T-helper 2 cell treated with Interferon-gamma antibody and Interleukin-4, amounts not matched to agents 5 μg/mL and 100 μg/mL, for 36 hours (primary cell): ENCODE data around the gene SLC31A2.
"Not testable (repeated sequence)": the region's sequence is repeated elsewhere in the genome, so short reads cannot be mapped to it uniquely, and the experiment has no call there.

Experiments
- DNase-seq: peaks from one replicate; pipeline ENCODE4 v3.0.0; 2021; ENCODE audit warnings: low spot score
- H3K27ac Mint-ChIP-seq: one replicate; pipeline ENCODE4 v1.8.0; 2021; ENCODE audit warnings: mild to moderate bottlenecking, mixed read lengths
- H3K27me3 Mint-ChIP-seq: one replicate; pipeline ENCODE4 v1.8.0; 2021; ENCODE audit warnings: low read depth, mixed read lengths
- H3K36me3 Mint-ChIP-seq: one replicate; pipeline ENCODE4 v1.8.0; 2021; ENCODE audit warnings: low read depth, mixed read lengths
- H3K4me1 Mint-ChIP-seq: one replicate; pipeline ENCODE4 v1.8.0; 2021; ENCODE audit warnings: low read depth, mixed read lengths
- H3K4me3 Mint-ChIP-seq: one replicate; pipeline ENCODE4 v1.8.0; 2022; ENCODE audit warnings: mild to moderate bottlenecking, moderate library complexity, mixed read lengths
- H3K9me3 Mint-ChIP-seq: one replicate; pipeline ENCODE4 v1.8.0; 2021; ENCODE audit warnings: mixed read lengths

The SLC31A2 gene

DNA sequence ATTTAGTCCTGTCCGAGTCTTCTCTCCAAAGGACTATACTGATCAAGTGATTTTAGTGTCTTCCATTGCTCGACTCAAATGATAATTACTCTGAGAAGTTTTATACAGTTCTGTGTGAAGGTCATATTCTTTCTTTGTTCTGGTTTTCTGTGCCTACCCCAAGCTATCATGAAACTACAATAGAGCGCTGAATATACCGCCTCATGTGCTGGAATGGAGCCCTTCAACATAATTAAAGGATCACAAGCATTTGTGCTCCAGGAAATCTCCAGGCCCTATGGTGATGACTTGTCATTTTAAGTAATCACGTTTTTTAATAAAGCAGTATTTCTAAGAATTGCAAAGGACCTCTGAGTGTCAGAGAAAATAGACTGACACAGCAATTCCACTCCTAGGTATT, 10.9 kb upstream of the SLC31A2 start:
- Mint-ChIP-seq H3K4me3 (no peak overlapping the region), H3K27ac (no peak overlapping the region), H3K27me3 (peaks cover 14% of the 10 kb centered on the region), H3K4me1 (peaks cover 2% of the 10 kb centered on the region), H3K36me3 (no peaks in the 10 kb centered on the region), H3K9me3 (no peaks in the 10 kb centered on the region)
- no peak for DNase-seq

DNA sequence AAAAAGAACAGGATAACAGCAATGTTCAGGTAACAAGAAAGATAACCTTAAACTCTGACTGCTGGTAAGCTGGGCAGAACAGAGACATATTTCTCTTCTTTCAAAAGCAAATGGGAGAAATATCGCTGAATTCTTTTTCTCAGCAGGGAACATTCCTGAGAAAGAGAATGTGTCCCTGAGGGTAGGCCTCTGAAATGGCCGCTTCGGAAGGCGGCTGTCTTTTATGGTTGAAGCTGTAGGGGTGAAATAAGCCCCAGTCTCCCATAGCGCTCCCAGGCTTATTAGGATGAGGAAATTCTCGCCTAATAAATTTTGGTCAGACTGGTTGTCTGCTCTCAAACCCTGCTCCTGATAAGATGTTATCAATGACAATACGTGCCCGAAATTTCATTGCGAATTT, 9.9 kb upstream of the SLC31A2 start:
- not testable (repeated sequence) for H3K27ac Mint-ChIP-seq, DNase-seq
- H3K27me3 Mint-ChIP-seq = peaks cover 20% of the 10 kb centered on the region

DNA sequence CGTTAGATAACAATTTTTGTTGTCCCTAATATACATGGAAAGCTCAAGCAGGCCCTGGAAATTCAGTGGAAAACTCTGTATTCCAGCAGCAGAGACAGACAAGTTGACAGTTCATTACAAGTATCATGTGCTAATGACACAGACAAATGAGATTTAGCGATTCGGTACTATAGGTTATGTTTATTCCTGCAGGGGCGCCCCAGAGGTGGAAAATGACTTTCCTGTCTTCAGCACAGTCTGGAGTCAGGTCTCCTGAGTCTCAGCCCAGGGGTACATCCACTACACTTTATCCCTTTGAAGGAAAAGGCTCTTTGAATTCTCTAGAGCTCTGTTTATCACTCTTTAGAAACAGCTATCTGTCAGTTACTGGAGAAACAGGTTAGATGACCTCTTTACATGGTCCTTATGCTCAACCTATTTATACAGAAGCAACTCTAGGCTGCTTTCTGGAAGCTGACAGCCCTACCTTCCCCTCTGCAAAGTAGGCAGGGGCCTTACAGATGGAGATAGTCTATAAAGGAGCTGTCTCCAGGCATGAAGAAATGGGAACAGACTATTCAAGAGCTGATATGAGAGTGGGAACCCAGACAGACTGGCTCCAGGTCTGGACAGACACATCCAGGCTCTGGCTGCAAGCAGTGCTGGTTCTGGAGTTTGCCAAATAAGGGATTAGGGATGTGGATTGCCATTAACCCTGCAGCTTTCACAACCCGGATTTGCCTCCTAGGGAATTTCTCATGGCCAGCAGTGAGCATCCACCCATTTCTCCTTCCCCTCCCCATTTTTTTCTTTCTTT, 7.2 kb upstream of the SLC31A2 start:
- Mint-ChIP-seq H3K4me3 (no peak overlapping the region), H3K27me3 (peaks cover 31% of the 10 kb centered on the region), H3K36me3 (no peaks in the 10 kb centered on the region), H3K27ac (no peak overlapping the region), H3K9me3 (no peaks in the 10 kb centered on the region), H3K4me1 (peaks cover 2% of the 10 kb centered on the region)
- no peak for DNase-seq

More for the DNA sequence above, 9.9 kb upstream of the SLC31A2 start:
- H3K4me3 Mint-ChIP-seq, H3K9me3 Mint-ChIP-seq, H3K36me3 Mint-ChIP-seq, H3K4me1 Mint-ChIP-seq: not testable (repeated sequence)

DNA sequence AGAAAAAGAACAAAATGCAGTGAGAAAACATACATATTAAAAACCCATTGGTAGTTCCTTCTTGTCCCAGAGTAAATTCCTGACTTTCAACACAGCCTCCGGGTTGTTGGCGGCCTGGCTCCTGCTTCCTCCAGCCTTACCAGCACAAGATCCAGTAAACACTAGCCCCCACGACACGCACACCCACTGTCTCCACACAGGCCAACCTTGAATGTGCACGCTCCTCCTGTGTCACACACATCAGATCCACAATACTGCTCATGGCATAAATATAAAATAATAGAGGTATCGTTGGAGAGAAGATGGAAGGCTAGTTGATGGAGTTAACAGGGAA, 2.5 kb upstream of the SLC31A2 start:
- DNase-seq = no peak
- Mint-ChIP-seq H3K9me3 (no peaks in the 10 kb centered on the region), H3K4me1 (peaks cover 18% of the 10 kb centered on the region), H3K27me3 (peaks cover 24% of the 10 kb centered on the region), H3K4me3 (no peak overlapping the region), H3K27ac (no peak overlapping the region), H3K36me3 (no peaks in the 10 kb centered on the region)

DNA sequence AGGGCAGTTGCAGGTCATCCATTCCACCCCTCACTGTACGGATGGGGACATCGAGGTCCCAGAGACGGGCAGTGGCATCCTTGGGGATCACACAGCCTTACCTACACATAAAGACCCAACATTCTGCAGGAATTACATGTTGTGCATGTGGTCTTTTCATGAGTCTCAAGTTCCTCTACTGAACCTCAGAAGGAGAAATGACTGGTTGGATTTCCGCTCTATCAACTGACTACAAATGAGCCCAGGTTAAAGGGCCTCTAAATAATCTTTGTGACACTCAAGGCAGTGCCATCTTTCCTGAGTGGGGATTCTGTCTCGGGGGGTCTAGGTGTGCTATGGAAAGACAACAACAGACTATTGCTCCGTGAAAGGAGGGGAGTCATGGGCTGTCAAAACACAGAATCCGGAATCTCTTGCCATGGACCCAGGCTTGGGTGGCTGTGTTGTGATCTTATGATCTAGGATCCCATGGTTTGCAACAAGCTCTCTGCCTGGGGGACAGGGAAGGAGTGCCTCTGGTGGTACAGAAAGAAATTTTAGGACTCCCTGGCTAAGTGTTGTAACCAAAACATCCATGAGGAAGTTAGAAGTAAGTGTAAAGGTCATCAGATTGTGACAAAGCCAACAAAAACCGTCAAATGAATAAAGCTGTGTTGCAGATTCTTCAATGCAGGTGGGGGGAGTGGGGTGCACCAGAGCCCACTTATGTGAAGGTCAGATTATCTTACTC, 1.9 kb upstream of the SLC31A2 start:
- H3K9me3 Mint-ChIP-seq = no peaks in the 10 kb centered on the region
- H3K36me3 Mint-ChIP-seq = no peaks in the 10 kb centered on the region
- no peak overlapping the region for H3K27ac Mint-ChIP-seq
- H3K4me3 Mint-ChIP-seq = no peak overlapping the region
- peaks cover 19% of the 10 kb centered on the region for H3K27me3 Mint-ChIP-seq
- H3K4me1 Mint-ChIP-seq = peaks cover 18% of the 10 kb centered on the region
- DNase-seq = no peak

DNA sequence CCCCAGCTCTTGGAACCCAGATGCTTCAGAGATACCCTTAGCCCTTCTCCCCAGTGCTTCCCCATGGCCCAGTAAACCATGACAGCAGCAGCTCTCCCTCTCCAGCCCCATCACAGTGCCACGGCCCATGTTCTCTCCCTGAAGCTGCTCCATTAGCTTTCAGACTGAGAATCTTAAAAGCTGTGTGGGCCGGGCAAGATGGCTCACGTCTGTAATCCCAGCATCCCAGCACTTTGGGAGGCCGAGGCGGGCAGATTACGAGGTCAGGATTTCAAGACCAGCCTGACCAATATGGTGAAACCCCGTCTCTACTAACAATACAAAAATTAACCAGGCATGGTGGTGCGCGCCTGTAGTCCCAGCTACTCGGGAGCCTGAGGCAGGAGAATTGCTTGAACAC, 1.2 kb upstream of the SLC31A2 start:
- Mint-ChIP-seq H3K27me3 (peaks cover 19% of the 10 kb centered on the region), H3K4me1 (peaks cover 18% of the 10 kb centered on the region)
- H3K27ac Mint-ChIP-seq, H3K36me3 Mint-ChIP-seq, H3K4me3 Mint-ChIP-seq, DNase-seq, H3K9me3 Mint-ChIP-seq: not testable (repeated sequence)

DNA sequence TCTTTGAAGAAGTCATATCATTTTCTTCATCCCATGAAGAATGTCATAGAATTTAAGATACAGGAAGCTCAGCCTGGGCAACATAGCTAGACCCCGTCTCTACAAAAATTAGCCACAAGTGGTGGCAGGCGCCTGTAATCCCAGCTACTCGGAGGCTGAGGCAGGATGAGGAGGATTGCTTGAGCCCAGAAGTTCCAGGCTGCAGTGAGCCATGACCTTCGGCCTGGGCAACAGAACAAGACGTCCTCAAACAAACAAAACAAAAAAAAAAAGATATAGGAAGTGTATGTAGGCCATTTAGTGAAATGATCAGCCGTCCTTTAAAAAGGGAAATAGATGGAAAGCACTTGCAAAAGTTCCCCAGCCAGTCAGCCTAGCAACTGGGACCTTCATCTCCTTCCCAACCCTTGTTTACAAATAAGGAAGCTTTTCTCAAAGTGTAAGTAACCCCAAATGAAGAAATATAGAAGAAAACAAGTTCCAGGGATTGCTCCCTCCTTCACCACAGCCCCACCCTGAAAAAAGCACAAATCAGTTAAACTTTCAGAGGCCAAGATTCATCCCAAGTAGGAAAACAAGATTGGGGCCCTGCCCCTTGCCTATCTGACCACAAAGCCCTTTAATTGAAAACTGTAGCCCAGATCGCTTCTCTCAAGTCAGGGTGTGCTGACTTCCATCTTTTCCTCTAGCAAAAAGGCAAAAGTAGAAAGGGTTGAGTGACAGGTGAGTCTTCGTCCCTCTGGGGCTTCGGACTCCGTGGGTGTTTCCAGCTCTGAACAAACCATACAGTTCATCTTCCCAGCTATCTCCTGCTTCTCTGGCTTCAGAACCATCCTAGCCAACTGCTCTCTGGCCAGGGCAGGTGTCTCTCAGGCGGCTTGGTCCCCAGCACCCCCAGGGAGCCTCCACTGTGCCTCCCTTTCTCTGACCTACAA, 1.2 kb downstream of the SLC31A2 start:
- H3K36me3 Mint-ChIP-seq = peaks cover 2% of the 10 kb centered on the region
- H3K9me3 Mint-ChIP-seq = no peaks in the 10 kb centered on the region
- H3K4me1 Mint-ChIP-seq = peaks cover 34% of the 10 kb centered on the region
- peaks cover 5% of the 10 kb centered on the region for H3K27me3 Mint-ChIP-seq
- H3K27ac Mint-ChIP-seq = peak overlapping the region; percentile 17
- DNase-seq = no peak
- peak overlapping the region; percentile 79 for H3K4me3 Mint-ChIP-seq

DNA sequence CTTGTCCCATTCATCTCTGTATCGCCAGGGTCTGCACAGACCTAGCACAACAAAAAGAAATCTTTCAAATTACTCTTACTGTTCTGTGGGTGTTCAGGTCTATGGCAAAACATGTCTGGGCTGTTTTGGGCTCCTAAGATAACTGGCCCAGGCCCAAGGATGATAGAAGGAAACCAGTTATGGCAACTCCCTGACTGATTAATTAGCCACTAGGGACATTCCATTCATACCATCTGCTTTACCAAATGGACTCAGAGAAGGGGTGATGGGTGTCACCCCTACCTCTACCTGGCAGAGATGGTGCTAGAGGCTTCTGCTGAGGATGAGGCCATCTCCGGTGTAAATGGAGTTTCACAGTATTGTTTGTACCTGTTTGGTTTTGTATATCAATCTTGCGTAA, 1.9 kb downstream of the SLC31A2 start:
- H3K9me3 Mint-ChIP-seq = no peaks in the 10 kb centered on the region
- peaks cover 5% of the 10 kb centered on the region for H3K27me3 Mint-ChIP-seq
- DNase-seq = no peak
- H3K36me3 Mint-ChIP-seq = peaks cover 2% of the 10 kb centered on the region
- H3K27ac Mint-ChIP-seq = no peak overlapping the region
- peaks cover 37% of the 10 kb centered on the region for H3K4me1 Mint-ChIP-seq
- peak overlapping the region; percentile 79 for H3K4me3 Mint-ChIP-seq

DNA sequence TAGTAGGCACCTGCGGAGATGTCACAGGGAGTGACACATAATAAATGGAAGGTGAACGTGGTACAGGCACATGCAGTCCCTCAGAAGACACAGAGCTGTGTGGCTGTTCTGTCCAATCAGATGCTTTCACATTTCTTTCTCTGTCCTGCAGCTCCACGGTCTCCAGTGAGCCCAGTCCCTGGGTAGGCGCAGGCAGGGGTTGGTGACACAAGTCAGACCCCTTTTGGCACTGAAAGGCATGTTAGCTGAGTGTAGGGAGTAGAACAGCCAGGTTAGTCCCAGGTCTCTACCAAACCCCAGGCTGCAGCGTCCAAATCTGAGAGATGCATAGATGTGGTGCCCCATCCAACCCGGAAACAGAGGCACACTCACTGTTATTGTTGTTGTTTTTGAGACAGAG, 2.8 kb downstream of the SLC31A2 start:
- DNase-seq = no peak
- H3K36me3 Mint-ChIP-seq = peaks cover 5% of the 10 kb centered on the region
- H3K4me3 Mint-ChIP-seq = no peak overlapping the region
- H3K4me1 Mint-ChIP-seq = peaks cover 37% of the 10 kb centered on the region
- H3K27ac Mint-ChIP-seq = no peak overlapping the region
- peaks cover under 1% of the 10 kb centered on the region for H3K27me3 Mint-ChIP-seq
- no peaks in the 10 kb centered on the region for H3K9me3 Mint-ChIP-seq

DNA sequence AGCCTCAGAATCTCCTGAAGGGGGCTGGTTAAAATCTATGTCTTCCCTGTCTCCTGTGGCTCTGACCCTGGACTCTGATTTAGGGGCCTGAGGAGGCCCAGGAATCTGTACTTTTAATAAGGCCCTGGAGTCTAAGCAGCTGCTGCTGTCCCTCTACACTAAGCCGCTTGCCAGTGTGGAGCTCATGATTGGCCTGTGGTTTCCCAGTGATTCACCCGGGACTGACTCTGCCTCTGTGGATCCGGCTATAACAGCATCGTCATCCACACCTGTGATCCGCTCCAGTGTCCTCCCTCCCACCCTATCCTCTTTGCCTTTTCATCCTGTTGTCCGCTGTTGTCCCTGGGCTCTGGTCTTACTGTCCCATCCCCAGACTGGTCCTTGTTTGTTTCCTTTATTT, 3.7 kb downstream of the SLC31A2 start:
- Mint-ChIP-seq H3K4me3 (no peak overlapping the region), H3K36me3 (peaks cover 8% of the 10 kb centered on the region), H3K9me3 (no peaks in the 10 kb centered on the region), H3K27me3 (no peaks in the 10 kb centered on the region), H3K4me1 (peaks cover 37% of the 10 kb centered on the region), H3K27ac (peak overlapping the region; percentile 5)
- no peak for DNase-seq

DNA sequence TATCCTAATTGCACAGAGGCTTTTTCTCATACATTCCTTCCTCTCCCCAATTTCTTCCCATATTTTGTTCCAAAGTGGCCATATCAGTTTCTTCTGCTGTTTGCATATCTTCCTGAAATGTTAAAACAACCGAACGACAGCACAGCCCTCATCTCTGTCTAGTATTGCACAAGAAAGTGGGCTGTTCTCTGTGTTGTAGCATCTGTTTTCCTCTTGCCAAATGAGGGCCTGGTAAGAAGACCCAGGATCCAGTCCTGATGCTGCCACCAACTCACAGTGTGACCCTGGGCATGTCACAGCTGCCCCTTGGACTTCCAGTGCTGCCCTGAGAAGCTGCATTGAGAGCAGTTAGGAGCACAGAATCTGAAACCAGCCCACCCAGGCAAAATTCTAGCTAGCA, 4.1 kb downstream of the SLC31A2 start:
- no peak overlapping the region for H3K4me3 Mint-ChIP-seq
- DNase-seq = no peak
- no peaks in the 10 kb centered on the region for H3K9me3 Mint-ChIP-seq
- H3K27ac Mint-ChIP-seq = peak overlapping the region; percentile 5
- H3K36me3 Mint-ChIP-seq = peaks cover 8% of the 10 kb centered on the region
- no peaks in the 10 kb centered on the region for H3K27me3 Mint-ChIP-seq
- H3K4me1 Mint-ChIP-seq = peaks cover 37% of the 10 kb centered on the region

DNA sequence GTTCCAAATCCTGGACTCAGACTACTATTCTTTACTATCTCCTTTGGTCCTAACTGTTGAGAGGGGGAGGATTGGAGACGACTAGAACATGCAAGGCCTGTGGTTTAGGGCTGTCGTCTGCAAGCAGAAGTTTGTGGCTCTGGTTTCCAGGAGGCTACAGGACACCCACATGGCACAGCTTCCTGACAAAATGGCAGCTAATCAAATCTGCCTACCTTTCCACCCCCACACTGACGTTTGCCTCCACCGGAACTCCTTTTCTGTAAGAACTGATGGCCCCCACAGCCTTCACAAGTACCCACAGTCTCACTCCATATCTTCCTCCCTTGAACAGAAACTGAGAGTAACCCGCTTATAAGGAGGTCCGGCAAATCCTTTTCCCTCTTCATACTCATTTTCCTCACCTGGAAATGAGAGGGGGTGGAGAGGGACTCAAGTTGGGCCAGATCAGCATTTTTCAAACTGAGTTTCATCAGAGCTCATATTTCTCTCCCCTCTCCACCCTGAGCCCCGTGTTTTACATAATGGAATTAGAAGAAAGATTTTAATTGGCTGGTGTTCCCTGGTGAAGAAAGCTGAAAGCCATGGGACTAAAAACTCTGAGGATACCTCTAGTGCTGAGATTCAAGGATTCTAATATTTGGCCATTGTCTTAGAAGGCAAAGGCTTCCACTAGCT, 5.2 kb downstream of the SLC31A2 start:
- Mint-ChIP-seq H3K4me1 (peaks cover 32% of the 10 kb centered on the region), H3K4me3 (peak overlapping the region; percentile 28), H3K27me3 (no peaks in the 10 kb centered on the region), H3K36me3 (peaks cover 12% of the 10 kb centered on the region), H3K27ac (peak overlapping the region; percentile 72), H3K9me3 (no peaks in the 10 kb centered on the region)
- peak; percentile 63 for DNase-seq

DNA sequence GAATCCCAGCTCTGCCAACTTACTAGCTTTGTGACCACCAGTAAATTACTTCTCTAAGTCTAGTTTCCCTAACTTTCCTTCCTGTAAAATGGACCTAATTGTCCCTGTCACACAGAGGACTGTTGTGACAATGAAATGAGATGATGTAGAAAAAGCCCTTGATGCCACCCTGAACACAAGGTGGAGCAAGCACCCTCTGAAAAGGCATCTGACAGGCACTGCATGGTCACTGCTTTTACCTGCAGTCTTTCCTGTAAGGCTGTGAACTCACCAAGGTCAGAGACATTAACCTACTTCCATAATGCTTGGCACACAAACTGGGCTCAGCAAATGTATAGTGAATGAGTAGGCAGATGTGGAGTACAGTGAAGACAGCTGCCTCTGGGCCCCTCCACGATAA, 6.1 kb downstream of the SLC31A2 start:
- Mint-ChIP-seq H3K9me3 (no peaks in the 10 kb centered on the region), H3K4me1 (peaks cover 27% of the 10 kb centered on the region), H3K4me3 (no peak overlapping the region), H3K36me3 (peaks cover 14% of the 10 kb centered on the region), H3K27ac (no peak overlapping the region), H3K27me3 (no peaks in the 10 kb centered on the region)
- DNase-seq = no peak
